ENCODE data around the gene AGAP5. TPM values are rescaled to one million over a fixed set of nuclear protein-coding genes. Genes with fewer than 3 reads are reported as not detected.
"Not testable (repeated sequence)": the region's sequence is repeated elsewhere in the genome, so short reads cannot be mapped to it uniquely, and the experiment has no call there.

AGAP5 gene
- total and polyA plus RNA-seq, 2 of the 4 experiments (the other 2 are of a cell fraction) = 1.8 to 4.1 TPM

DNA sequence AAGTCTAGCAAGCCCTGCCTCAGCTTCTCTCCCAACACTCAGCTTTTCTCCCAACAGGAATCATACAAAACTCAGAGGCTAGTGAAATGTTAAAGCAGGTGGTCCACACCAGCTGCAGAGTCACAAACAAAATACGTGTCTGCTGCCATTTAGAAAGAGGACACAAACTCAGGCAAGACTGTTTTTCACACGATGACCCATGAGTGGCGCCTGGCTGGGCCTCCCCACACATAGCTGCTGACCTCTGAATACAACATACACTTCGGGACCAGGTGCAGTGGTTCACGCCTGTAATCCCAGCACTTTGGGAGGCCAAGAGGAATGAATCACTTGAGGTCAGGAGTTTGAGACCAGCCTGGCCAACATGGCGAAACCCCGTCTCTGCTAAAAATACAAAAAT is 35.2 kb downstream of the AGAP5 start:
- H2AK9ac ChIP-seq (replicated peaks; ENCODE audit: low read depth, low read length, poor library complexity); POLR2A ChIA-PET (ENCODE audit: unreplicated experiment); H2BK5ac ChIP-seq (ENCODE audit: low read depth, low read length, poor library complexity, severe bottlenecking); H3K23ac ChIP-seq (ENCODE audit: low read depth, low read length); H3K9me3 ChIP-seq (ENCODE audit: control insufficient read depth, insufficient read depth, low read length); H4K20me1 ChIP-seq (ENCODE audit: insufficient read depth, low read length); ATAC-seq (ENCODE audit: low read depth); H3K4me2 ChIP-seq (ENCODE audit: low read depth, low read length); BruUV-seq (replicated peaks); H3K36me3 ChIP-seq (ENCODE audit: control insufficient read depth, insufficient read depth, low read length); H3K14ac ChIP-seq (replicated peaks; ENCODE audit: low read depth, low read length); H3K4me1 ChIP-seq (ENCODE audit: control insufficient read depth, insufficient read depth, low read length); H3K18ac ChIP-seq (ENCODE audit: low read depth, low read length); intact Hi-C loops (cut with micrococcal nuclease); H4K91ac ChIP-seq (ENCODE audit: insufficient read depth, low read depth, low read length); H4K5ac ChIP-seq (ENCODE audit: low read depth, low read length); CTCF ChIA-PET; H3K27ac ChIP-seq (ENCODE audit: insufficient read depth, low read length); DNase-seq; H3K27me3 ChIP-seq (ENCODE audit: control insufficient read depth, insufficient read depth, low read length); H2AFZ ChIP-seq (replicated peaks; ENCODE audit: low read length, poor library complexity); H2BK15ac ChIP-seq (ENCODE audit: low read depth, low read length); H3K79me1 ChIP-seq (ENCODE audit: low read depth in 1 of 2, low read length in 2 of 2); H3K4me3 ChIP-seq (ENCODE audit: insufficient read depth, low read depth, low read length); H2BK120ac ChIP-seq (ENCODE audit: low read depth, low read length); H4K8ac ChIP-seq (ENCODE audit: low read depth in 2 of 2, low read length in 2 of 2); dilution Hi-C loops (cut with HindIII; ENCODE audit: low sequenced_read_pairs, unreplicated experiment); H3K56ac ChIP-seq (ENCODE audit: extremely low read depth, insufficient read depth, low read length); H3K9ac ChIP-seq (ENCODE audit: low read depth, low read length); H3K9me1 ChIP-seq (ENCODE audit: insufficient read depth, low read length); in situ Hi-C loops (cut with MboI; ENCODE audit: low sequenced_read_pairs): not testable (repeated sequence)
- 83% methylated on average over 1 of the region's 7 CpGs; no CpG with 5 or more reads in 1 of the 2 experiments for WGBS, 2 experiments (ENCODE audit: extremely low coverage in 2 of 2, insufficient read length in 1 of 2)
- Histone ChIP-seq H2BK20ac (ENCODE audit: low read depth, low read length) (0 out of 2 replicates have a peak overlapping the region, but pooled peaks have one; percentile 10), H3K4ac (ENCODE audit: low read depth, low read length) (peak overlapping the region; percentile 47), H2AK5ac (ENCODE audit: low read depth, low read length) (peak overlapping the region; percentile 82)
